Measurements from ENCODE around the gene PIF1.

GRCh38 chr15:64850778-64851502, 25.5 kb upstream of the PIF1 start:
- TF ChIP-seq CTCF (IDR thresholded peaks at IDR 0.05; ENCODE audit: insufficient read depth, low read length) (no peak), POLR2AphosphoS5 (IDR thresholded peaks at IDR 0.05; ENCODE audit: low read depth) (no peak)

All from HL-60 (cell line).